Heart left ventricle (tissue), 16 donors: ENCODE results near the gene OR7C2. TPM values are rescaled to one million over a fixed set of nuclear protein-coding genes. Genes with fewer than 3 reads are reported as not detected.

ENCODE experiments used
- ATAC-seq, 4 donors: fragments of 200-7000 bp; cut with Tn5 transposase; one replicate each; pipeline ENCODE4 v1.9.1; 2020 to 2022; ENCODE audit warnings: moderate library complexity in 4 of 4, mild to moderate bottlenecking in 3 of 4, moderate number of reproducible peaks in 1 of 4
- DNase-seq, 5 donors: peaks; one replicate each; pipeline ENCODE4 v3.0.0-alpha.2; 2020
- H3K27ac ChIP-seq, 12 donors: fragments of 200-600 bp; sonication (generic) in 4 of 12; one replicate each; pipeline versions ENCODE4 v1.5.0 to v1.8.0; 2016 to 2022; ENCODE audit warnings: mild to moderate bottlenecking in 2 of 12
- H3K27me3 ChIP-seq, 9 donors: fragments of 200-600 bp; sonication (generic) in 2 of 9; one replicate each; pipeline versions ENCODE4 v1.5.1 to v1.8.0; 2016 to 2022; ENCODE audit warnings: mild to moderate bottlenecking in 3 of 9
- H3K36me3 ChIP-seq, 9 donors: fragments of 200-600 bp; sonication (generic) in 2 of 9; one replicate each; pipeline versions ENCODE4 v1.5.0 to v1.8.0; 2018 to 2022; ENCODE audit warnings: mild to moderate bottlenecking in 2 of 9
- H3K4me1 ChIP-seq, 12 donors: fragments of 200-600 bp; sonication (generic) in 4 of 12; one replicate each; pipeline versions ENCODE4 v1.5.0 to v1.8.0; 2016 to 2022; ENCODE audit warnings: mild to moderate bottlenecking in 3 of 12
- H3K4me3 ChIP-seq, 12 donors: fragments of 200-600 bp; sonication (generic) in 4 of 12; one replicate each; pipeline versions ENCODE4 v1.5.0 to v1.8.0; 2017 to 2022; ENCODE audit warnings: mild to moderate bottlenecking in 9 of 12, moderate library complexity in 4 of 12
- H3K9me3 ChIP-seq, 12 donors: fragments of 200-600 bp; sonication (generic) in 4 of 12; one replicate each; pipeline versions ENCODE4 v1.5.0 to v1.8.0; 2016 to 2022; ENCODE audit warnings: mild to moderate bottlenecking in 1 of 12
- CTCF ChIP-seq, 12 donors: fragments of 200-600 bp; sonication (generic) in 4 of 12; IDR thresholded peaks; one replicate each; pipeline versions ENCODE4 v1.5.0 to v1.8.0; 2018 to 2022; ENCODE audit warnings: antibody characterized with exemption in 12 of 12, mild to moderate bottlenecking in 5 of 12
- POLR2A ChIP-seq, 2 donors: fragments of 450-650 bp; IDR thresholded peaks; one replicate each; pipeline ENCODE4 v1.6.1; 2017; ENCODE audit warnings: antibody characterized with exemption in 2 of 2, mild to moderate bottlenecking in 2 of 2, moderate library complexity in 2 of 2
- WGBS, 4 donors: extraction: QIAGEN DNeasy Blood & Tissue Kit in 2 of 4; methylation state at CpG; one replicate each; pipeline versions ENCODE4 v1.1.5 to v1.1.7; 2013 to 2018; 5-methylcytosine and 5-hydroxymethylcytosine counted together
- intact Hi-C, 10 donors: fragments of 100-400 bp; cut with DNase I; formaldehyde crosslinking; loops; one replicate each; pipeline versions ENCODE4 v1.11.1 to v1.14.2; 2022
- polyA plus RNA-seq, 2 donors: library from polyadenylated mRNA; stranded (reverse); fragments of 200-250 nt; gene quantifications; one replicate each; pipeline ENCODE4 v1.2.3, GENCODE V29; 2013
- total RNA-seq, 9 donors: library from RNA; depleted of rRNA in 2 of 9; stranded (reverse); fragments of >200 nt in 2 of 9; fragmentation: NEBNext Ultra II Directional in 3 of 9; extraction: Animal tissue kit (Norgen Biotek cat#: 25700) in 3 of 9; gene quantifications; one replicate each; pipeline versions ENCODE4 v1.1.0 to v1.2.4, GENCODE V29; 2016 to 2023
- donor health status: ischemic (EF 13 %, LVEDD 7.1; RV severe dilation, severe dysfunction).
- donor health status: healthy with polysubstance abuse.
- donor health status: DM: no; HTN: yes; CAD: no.
- donor health status: DM: no; HTN: no; CAD: no.
- donor health status: ischemic (EF 25% LVEDD 6.9; RV normal size, moderate dysfunction).
- donor health status: ischemic (EF 25% LVEDD 5.7; RV mildly dilated, moderate dysfunction).
- donor health status: healthy.
- donor health status: DM: yes; HTN: yes; CAD: no.
- donor health status: ischemic (EF 35%, LVEDD 5.7; RV mildly dilated, moderate dysfunction).
- donor health status: nonischemic (EF 11% LVEDD 7.7; RV severe dilation, severe dysfunction).
- donor health status: DM: yes; HTN: yes; CAD: no.
- donor health status: PGD.
- donor health status: ischemic (EF 29% LVEDD 5.4; RV normal size, mild dysfunction).
- donor health status: nonischemic (EF 23%, LVEDD 6.1; RV moderate dilation, normal function).

Gene OR7C2
- total and polyA plus RNA-seq, 11 donors, result not detected

GRCh38 chr19:14916848-14917247 is 24.4 kb upstream of the OR7C2 start:
- Histone ChIP-seq H3K4me1 (no peaks in the 10 kb centered on the region), H3K4me3 (no peak overlapping the region), H3K36me3 (no peaks in the 10 kb centered on the region), H3K27me3 (peaks cover 0 to 16% (median 0%) of the 10 kb centered on the region in 9 donors), H3K27ac (no peak overlapping the region), H3K9me3 (peaks cover 0 to 6% (median 0%) of the 10 kb centered on the region in 12 donors)
- no peak for DNase-seq
- intact Hi-C loops, result no loop called here
- no peak for ATAC-seq
- TF ChIP-seq POLR2A (IDR thresholded peaks at IDR 0.05) (no peak), CTCF (IDR thresholded peaks at IDR 0.05) (no peak)
- 40 to 54% (median 45%) methylated on average over 5 of the region's 5 CpGs for WGBS, 4 donors

- no peaks in the 10 kb centered on the region for H3K4me1 ChIP-seq
- H3K27ac ChIP-seq, result no peak overlapping the region
- DNase-seq (no peak), ATAC-seq (no peak)
- peaks cover 0 to 19% (median 0%) of the 10 kb centered on the region in 9 donors for H3K27me3 ChIP-seq
- intact Hi-C loops, result no loop called here
- 37 to 65% (median 56%) methylated on average over 1 of the region's 1 CpG for WGBS, 4 donors
- peaks cover 0 to 16% (median 0%) of the 10 kb centered on the region in 12 donors for H3K9me3 ChIP-seq
- H3K4me3 ChIP-seq, result no peak overlapping the region
- no peaks in the 10 kb centered on the region for H3K36me3 ChIP-seq
- TF ChIP-seq CTCF (IDR thresholded peaks at IDR 0.05) (no peak), POLR2A (IDR thresholded peaks at IDR 0.05) (no peak)
Observed at GRCh38 chr19:14933506-14933905, 7.8 kb upstream of the OR7C2 start.

- TF ChIP-seq CTCF (IDR thresholded peaks at IDR 0.05), result no peak
- no peak for TF ChIP-seq POLR2A (IDR thresholded peaks at IDR 0.05)
- intact Hi-C loops, result no loop called here
- Histone ChIP-seq H3K27me3 (peaks cover 0 to 19% (median 0%) of the 10 kb centered on the region in 9 donors), H3K36me3 (no peaks in the 10 kb centered on the region), H3K27ac (no peak overlapping the region), H3K4me3 (no peak overlapping the region), H3K4me1 (no peaks in the 10 kb centered on the region), H3K9me3 (no peaks in the 10 kb centered on the region)
- 77 to 81% (median 80%) methylated on average over 6 of the region's 6 CpGs for WGBS, 4 donors
- ATAC-seq, result no peak
- no peak for DNase-seq
Observed at GRCh38 chr19:14940266-14940665, 1.0 kb upstream of the OR7C2 start.

- no peaks in the 10 kb centered on the region for H3K36me3 ChIP-seq
- ATAC-seq (no peak), DNase-seq (no peak)
- no peaks in the 10 kb centered on the region for H3K4me1 ChIP-seq
- H3K27me3 ChIP-seq, result peaks cover 0 to 5% (median 0%) of the 10 kb centered on the region in 9 donors
- 48 to 67% (median 61%) methylated on average over 4 of the region's 4 CpGs for WGBS, 4 donors
- no peak overlapping the region for H3K4me3 ChIP-seq
- H3K27ac ChIP-seq, result no peak overlapping the region
- intact Hi-C loops, result no loop called here
- no peaks in the 10 kb centered on the region for H3K9me3 ChIP-seq
- no peak for TF ChIP-seq CTCF (IDR thresholded peaks at IDR 0.05)
- no peak for TF ChIP-seq POLR2A (IDR thresholded peaks at IDR 0.05)
Observed at GRCh38 chr19:14943601-14944000, 2.3 kb downstream of the OR7C2 start.
